Neural crest cell (in vitro differentiated cells): ENCODE data around the gene MEPE. TPM values are rescaled to one million over a fixed set of nuclear protein-coding genes. Genes with fewer than 3 reads are reported as not detected.

ENCODE experiments used
- DNase-seq: peaks from one replicate; pipeline ENCODE4 v3.0.0; 2021; ENCODE audit warnings: low read depth, mixed read lengths, low spot score
- H3K27ac Mint-ChIP-seq: one replicate; pipeline ENCODE4 v1.8.0; 2021; ENCODE audit warnings: mild to moderate bottlenecking, mixed read lengths; ENCODE audit not compliant: unreplicated experiment
- H3K27me3 Mint-ChIP-seq: 2 replicates; pipeline ENCODE4 v1.8.0; 2021; ENCODE audit warnings: low read depth, mild to moderate bottlenecking, mixed read lengths
- H3K36me3 Mint-ChIP-seq: 2 replicates; pipeline ENCODE4 v1.8.0; 2021; ENCODE audit warnings: low read depth, mild to moderate bottlenecking, mixed read lengths
- H3K4me1 Mint-ChIP-seq: 2 replicates; pipeline ENCODE4 v1.8.0; 2021; ENCODE audit warnings: mixed read lengths
- H3K4me3 Mint-ChIP-seq: one replicate; pipeline ENCODE4 v1.8.0; 2021; ENCODE audit warnings: mild to moderate bottlenecking, mixed read lengths
- H3K9me3 Mint-ChIP-seq: 2 replicates; pipeline ENCODE4 v1.8.0; 2021; ENCODE audit warnings: mixed read lengths
- total RNA-seq: library from RNA; stranded (reverse); gene quantifications from 2 replicates; pipeline ENCODE4 v1.2.1, GENCODE V29; 2021
- TF ChIP-seq, protein P1 (sequence below): fragments of 200-600 bp; sonication (generic); conservative IDR thresholded peaks from 2 replicates; pipeline ENCODE4 v1.5.0; 2021; ENCODE audit warnings: antibody characterized with exemption, mild to moderate bottlenecking

Gene MEPE
- total RNA-seq, 1 donor from 2014 or later: not detected

DNA sequence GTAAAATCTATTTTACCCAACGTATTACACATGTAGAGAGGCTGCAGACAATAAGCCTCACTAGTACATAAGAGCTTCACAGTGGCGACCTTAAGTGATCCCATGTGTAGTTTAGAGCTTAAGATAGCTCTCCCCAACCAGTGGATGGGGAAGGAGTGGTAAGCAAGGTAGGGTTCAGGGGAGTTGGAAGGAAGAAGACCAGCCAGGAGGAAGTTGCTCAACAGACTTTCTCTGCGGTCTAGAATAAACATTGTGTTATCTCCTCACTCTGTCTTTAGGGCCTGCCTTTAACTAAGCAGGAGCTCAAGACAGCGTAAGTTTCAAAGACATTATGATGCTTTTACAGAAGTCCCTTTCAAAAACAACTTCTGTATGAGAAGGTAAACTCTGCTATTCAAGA, 16.8 kb downstream of the MEPE start:
- no peaks in the 10 kb centered on the region for H3K9me3 Mint-ChIP-seq
- H3K27me3 Mint-ChIP-seq: no peaks in the 10 kb centered on the region
- peaks cover 19% of the 10 kb centered on the region for H3K4me1 Mint-ChIP-seq
- H3K36me3 Mint-ChIP-seq: no peaks in the 10 kb centered on the region
- DNase-seq: no peak
- no peak overlapping the region for H3K4me3 Mint-ChIP-seq
- no peak overlapping the region for H3K27ac Mint-ChIP-seq
- TF ChIP-seq, protein P1, sequence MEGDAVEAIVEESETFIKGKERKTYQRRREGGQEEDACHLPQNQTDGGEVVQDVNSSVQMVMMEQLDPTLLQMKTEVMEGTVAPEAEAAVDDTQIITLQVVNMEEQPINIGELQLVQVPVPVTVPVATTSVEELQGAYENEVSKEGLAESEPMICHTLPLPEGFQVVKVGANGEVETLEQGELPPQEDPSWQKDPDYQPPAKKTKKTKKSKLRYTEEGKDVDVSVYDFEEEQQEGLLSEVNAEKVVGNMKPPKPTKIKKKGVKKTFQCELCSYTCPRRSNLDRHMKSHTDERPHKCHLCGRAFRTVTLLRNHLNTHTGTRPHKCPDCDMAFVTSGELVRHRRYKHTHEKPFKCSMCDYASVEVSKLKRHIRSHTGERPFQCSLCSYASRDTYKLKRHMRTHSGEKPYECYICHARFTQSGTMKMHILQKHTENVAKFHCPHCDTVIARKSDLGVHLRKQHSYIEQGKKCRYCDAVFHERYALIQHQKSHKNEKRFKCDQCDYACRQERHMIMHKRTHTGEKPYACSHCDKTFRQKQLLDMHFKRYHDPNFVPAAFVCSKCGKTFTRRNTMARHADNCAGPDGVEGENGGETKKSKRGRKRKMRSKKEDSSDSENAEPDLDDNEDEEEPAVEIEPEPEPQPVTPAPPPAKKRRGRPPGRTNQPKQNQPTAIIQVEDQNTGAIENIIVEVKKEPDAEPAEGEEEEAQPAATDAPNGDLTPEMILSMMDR: no peak

GRCh38 chr4:87851332-87851731, 18.6 kb downstream of the MEPE start:
- Mint-ChIP-seq H3K9me3 (no peaks in the 10 kb centered on the region), H3K4me3 (no peak overlapping the region), H3K27me3 (no peaks in the 10 kb centered on the region), H3K27ac (no peak overlapping the region), H3K4me1 (peaks cover 24% of the 10 kb centered on the region), H3K36me3 (no peaks in the 10 kb centered on the region)
- TF ChIP-seq, protein P1: no peak
- no peak for DNase-seq

- Mint-ChIP-seq H3K9me3 (no peaks in the 10 kb centered on the region), H3K27ac (no peak overlapping the region), H3K36me3 (no peaks in the 10 kb centered on the region), H3K27me3 (no peaks in the 10 kb centered on the region), H3K4me1 (peaks cover 30% of the 10 kb centered on the region), H3K4me3 (no peak overlapping the region)
- no peak for DNase-seq
- TF ChIP-seq, protein P1: no peak
Observed at GRCh38 chr4:87851953-87852352, 19.2 kb downstream of the MEPE start.

- Mint-ChIP-seq H3K27me3 (no peaks in the 10 kb centered on the region), H3K27ac (peak overlapping the region; percentile 54), H3K4me1 (peaks cover 33% of the 10 kb centered on the region), H3K4me3 (no peak overlapping the region), H3K36me3 (no peaks in the 10 kb centered on the region), H3K9me3 (no peaks in the 10 kb centered on the region)
- DNase-seq: no peak
- TF ChIP-seq, protein P1: peak; percentile 74
Observed at GRCh38 chr4:87853108-87853507, 20.3 kb downstream of the MEPE start.

- peaks cover 30% of the 10 kb centered on the region for H3K4me1 Mint-ChIP-seq
- H3K27ac Mint-ChIP-seq: no peak overlapping the region
Observed at GRCh38 chr4:87853891-87854290, 21.1 kb downstream of the MEPE start.

More at GRCh38 chr4:87853891-87854290, 21.1 kb downstream of the MEPE start:
- DNase-seq: no peak
- Mint-ChIP-seq H3K27me3 (no peaks in the 10 kb centered on the region), H3K36me3 (no peaks in the 10 kb centered on the region), H3K4me3 (no peak overlapping the region), H3K9me3 (peaks cover 5% of the 10 kb centered on the region)
- TF ChIP-seq, protein P1: no peak
